Tibial artery (tissue), 4 donors: ENCODE results near the gene ITGA7.

Experiments
- DNase-seq, 2 donors: peaks; one replicate each; pipeline ENCODE4 v3.0.0-alpha.2; 2019
- H3K27ac ChIP-seq, 2 donors: fragments of 200-600 bp; sonication (generic) in 1 of 2; 1 replicate in 1 of 2; 2 replicates in 1 of 2; pipeline ENCODE4 v1.5.1; 2018 to 2019; ENCODE audit warnings: mild to moderate bottlenecking in 1 of 2
- H3K27me3 ChIP-seq, 2 donors: fragments of 200-600 bp; sonication (generic) in 1 of 2; one replicate each; pipeline versions ENCODE4 v1.5.1 to v1.6.0; 2016 to 2019
- H3K36me3 ChIP-seq, 3 donors: fragments of 200-600 bp; sonication (generic) in 2 of 3; one replicate each; pipeline ENCODE4 v1.5.1; 2016 to 2019; ENCODE audit warnings: mild to moderate bottlenecking in 2 of 3
- H3K4me1 ChIP-seq, 4 donors: fragments of 200-600 bp; sonication (generic) in 2 of 4; 1 replicate in 3 of 4; 2 replicates in 1 of 4; pipeline ENCODE4 v1.5.1; 2016 to 2019
- H3K4me3 ChIP-seq, 2 donors: fragments of 200-600 bp; sonication (generic) in 1 of 2; 1 replicate in 1 of 2; 2 replicates in 1 of 2; pipeline ENCODE4 v1.5.1; 2018 to 2019; ENCODE audit warnings: mild to moderate bottlenecking in 2 of 2
- H3K9me3 ChIP-seq, 3 donors: fragments of 200-600 bp; sonication (generic) in 1 of 3; one replicate each; pipeline ENCODE4 v1.5.1; 2016 to 2019
- intact Hi-C: fragments of 100-400 bp; cut with DNase I; formaldehyde crosslinking; loops from one replicate; pipeline ENCODE4 v1.15.0; 2023; ENCODE audit warnings: low total_unique reads
- TF ChIP-seq, protein P1 (sequence below), 2 experiments: fragments of 200-600 bp in 1 of 2; fragments of 450-650 bp in 1 of 2; IDR thresholded peaks; one replicate each; pipeline ENCODE4 v1.5.1; 2017 to 2019; ENCODE audit warnings: antibody characterized with exemption in 2 of 2, mild to moderate bottlenecking in 1 of 2, moderate library complexity in 1 of 2

ITGA7 gene

DNA sequence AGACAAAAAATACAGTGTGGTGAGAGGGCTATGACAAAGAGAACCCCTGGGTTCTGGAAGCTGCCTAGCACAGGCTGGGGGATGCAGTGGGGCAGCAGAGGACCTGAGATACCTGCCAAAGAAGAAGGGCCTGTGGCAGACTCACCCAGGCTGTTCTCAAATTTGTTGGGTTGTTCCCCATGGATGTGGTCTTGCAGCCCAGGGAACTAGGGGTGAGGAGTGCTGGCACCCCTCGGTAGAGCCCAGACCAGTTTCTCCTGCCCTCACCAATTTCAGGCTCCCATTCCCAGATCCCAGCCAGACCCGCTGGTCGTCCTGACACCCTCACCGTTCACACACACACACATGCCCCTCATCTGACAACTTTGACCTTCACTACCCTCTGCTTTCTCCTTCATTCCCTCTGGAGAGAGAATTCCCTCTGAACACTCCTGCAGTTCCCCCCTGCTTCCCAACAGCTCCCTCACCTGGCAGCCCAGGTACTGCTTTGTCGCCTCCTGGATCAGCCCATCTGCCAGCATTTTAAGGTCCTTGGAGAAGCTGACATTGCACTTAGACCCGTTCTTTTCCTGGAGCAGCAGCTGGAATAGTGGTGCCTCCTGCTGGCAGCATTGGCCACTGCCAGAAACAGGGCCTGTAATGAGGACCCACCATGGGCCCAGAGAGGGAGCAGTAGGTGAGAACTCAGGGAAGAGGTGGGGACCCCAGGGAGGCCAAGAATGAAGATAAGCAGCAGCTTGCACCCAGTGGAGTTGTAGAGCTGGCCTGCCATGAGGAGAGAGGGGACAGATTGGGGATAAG lies 29.3 kb upstream of the ITGA7 start:
- Histone ChIP-seq H3K27ac (peak overlapping the region; percentile 71 to 73), H3K36me3 (no peaks in the 10 kb centered on the region), H3K4me3 (no peak overlapping the region), H3K9me3 (no peaks in the 10 kb centered on the region), H3K27me3 (no peaks in the 10 kb centered on the region), H3K4me1 (peaks cover 0 to 15% (median 11%) of the 10 kb centered on the region in 4 donors)
- TF ChIP-seq, protein P1, sequence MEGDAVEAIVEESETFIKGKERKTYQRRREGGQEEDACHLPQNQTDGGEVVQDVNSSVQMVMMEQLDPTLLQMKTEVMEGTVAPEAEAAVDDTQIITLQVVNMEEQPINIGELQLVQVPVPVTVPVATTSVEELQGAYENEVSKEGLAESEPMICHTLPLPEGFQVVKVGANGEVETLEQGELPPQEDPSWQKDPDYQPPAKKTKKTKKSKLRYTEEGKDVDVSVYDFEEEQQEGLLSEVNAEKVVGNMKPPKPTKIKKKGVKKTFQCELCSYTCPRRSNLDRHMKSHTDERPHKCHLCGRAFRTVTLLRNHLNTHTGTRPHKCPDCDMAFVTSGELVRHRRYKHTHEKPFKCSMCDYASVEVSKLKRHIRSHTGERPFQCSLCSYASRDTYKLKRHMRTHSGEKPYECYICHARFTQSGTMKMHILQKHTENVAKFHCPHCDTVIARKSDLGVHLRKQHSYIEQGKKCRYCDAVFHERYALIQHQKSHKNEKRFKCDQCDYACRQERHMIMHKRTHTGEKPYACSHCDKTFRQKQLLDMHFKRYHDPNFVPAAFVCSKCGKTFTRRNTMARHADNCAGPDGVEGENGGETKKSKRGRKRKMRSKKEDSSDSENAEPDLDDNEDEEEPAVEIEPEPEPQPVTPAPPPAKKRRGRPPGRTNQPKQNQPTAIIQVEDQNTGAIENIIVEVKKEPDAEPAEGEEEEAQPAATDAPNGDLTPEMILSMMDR (IDR thresholded peaks at IDR 0.05) = peak; percentile 73 to 74
- peak in 1 of 2 donors; percentile 83 for DNase-seq
- intact Hi-C loops = loop anchor here (5.0 kb wide), 1 partner anchor 55 kb away; a partner anchor contains a TSS

DNA sequence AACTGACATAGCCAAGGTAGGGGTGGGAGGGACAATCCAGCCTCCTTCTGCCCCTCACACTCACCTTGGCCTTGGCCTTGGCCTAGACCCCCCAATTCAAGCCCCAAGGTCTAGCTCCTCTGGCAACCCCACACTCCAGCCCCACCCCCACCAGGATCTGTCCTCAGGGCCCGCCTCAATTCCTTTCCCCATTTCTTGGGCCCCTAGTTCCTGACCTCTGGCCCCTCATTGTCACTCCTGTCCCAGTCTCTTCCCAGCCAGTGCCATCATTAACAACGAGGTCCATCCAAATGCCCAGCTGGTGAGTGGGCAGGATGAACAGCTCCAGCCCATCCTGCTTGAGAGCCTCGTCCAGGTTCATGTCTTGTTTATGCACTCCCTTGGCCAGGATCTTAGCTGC lies 28.4 kb upstream of the ITGA7 start:
- DNase-seq = no peak
- TF ChIP-seq, protein P1 (IDR thresholded peaks at IDR 0.05) = no peak
- no peaks in the 10 kb centered on the region for H3K36me3 ChIP-seq
- H3K27me3 ChIP-seq = no peaks in the 10 kb centered on the region
- H3K27ac ChIP-seq = no peak overlapping the region
- peaks cover 0 to 15% (median 11%) of the 10 kb centered on the region in 4 donors for H3K4me1 ChIP-seq
- intact Hi-C loops = loop anchor here (5.0 kb wide), 1 partner anchor 54 kb away; a partner anchor contains a TSS
- no peaks in the 10 kb centered on the region for H3K9me3 ChIP-seq
- H3K4me3 ChIP-seq = no peak overlapping the region

DNA sequence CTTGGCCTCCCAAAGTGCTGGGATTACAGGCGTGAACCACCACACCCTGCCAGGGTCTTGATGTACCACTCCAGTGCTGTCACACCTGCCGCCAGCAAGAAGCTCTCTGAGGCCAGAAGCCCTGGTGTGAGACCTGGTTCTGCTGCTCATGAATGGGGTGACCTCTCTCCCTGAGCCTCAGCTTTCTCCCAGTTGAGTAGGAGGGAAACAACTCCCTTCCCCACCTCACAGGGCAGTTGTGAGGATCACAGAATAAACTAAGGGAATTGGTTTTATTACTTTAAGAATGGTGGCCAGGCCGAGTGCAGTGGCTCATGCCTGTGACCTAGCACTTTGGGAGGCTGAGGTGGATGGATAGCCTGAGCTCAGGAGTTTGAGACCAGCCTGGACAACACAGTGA lies 26.9 kb upstream of the ITGA7 start:
- no peaks in the 10 kb centered on the region for H3K9me3 ChIP-seq
- DNase-seq = no peak
- H3K4me3 ChIP-seq = no peak overlapping the region
- H3K4me1 ChIP-seq = peaks cover 0 to 28% (median 21%) of the 10 kb centered on the region in 4 donors
- no peaks in the 10 kb centered on the region for H3K27me3 ChIP-seq
- intact Hi-C loops = no loop called here
- no peak overlapping the region for H3K27ac ChIP-seq
- H3K36me3 ChIP-seq = no peaks in the 10 kb centered on the region
- TF ChIP-seq, protein P1 (IDR thresholded peaks at IDR 0.05) = no peak

DNA sequence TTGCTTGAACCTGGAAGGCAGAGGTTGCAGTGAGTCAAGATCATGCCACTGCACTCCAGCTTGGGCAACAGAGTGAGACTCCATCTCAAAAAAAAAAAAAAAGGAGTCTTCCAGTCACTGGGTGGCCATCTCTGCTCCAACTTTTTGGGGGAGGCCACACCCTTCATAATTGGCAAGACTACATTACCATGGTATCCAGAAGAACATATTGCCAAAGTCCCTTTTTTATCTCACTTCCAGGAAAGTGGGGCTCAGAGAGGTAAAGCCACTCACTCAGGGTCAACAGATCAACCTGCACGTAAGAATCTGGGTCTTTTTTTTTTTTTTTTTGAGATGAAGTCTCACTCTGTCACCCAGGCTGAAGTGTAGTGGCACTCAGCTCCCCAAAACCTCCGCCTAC lies 26.2 kb upstream of the ITGA7 start:
- TF ChIP-seq, protein P1 (IDR thresholded peaks at IDR 0.05) = no peak
- Histone ChIP-seq H3K27me3 (no peaks in the 10 kb centered on the region), H3K36me3 (no peaks in the 10 kb centered on the region), H3K4me1 (peaks cover 0 to 28% (median 21%) of the 10 kb centered on the region in 4 donors), H3K9me3 (no peaks in the 10 kb centered on the region), H3K4me3 (no peak overlapping the region), H3K27ac (no peak overlapping the region)
- intact Hi-C loops = no loop called here
- no peak for DNase-seq

DNA sequence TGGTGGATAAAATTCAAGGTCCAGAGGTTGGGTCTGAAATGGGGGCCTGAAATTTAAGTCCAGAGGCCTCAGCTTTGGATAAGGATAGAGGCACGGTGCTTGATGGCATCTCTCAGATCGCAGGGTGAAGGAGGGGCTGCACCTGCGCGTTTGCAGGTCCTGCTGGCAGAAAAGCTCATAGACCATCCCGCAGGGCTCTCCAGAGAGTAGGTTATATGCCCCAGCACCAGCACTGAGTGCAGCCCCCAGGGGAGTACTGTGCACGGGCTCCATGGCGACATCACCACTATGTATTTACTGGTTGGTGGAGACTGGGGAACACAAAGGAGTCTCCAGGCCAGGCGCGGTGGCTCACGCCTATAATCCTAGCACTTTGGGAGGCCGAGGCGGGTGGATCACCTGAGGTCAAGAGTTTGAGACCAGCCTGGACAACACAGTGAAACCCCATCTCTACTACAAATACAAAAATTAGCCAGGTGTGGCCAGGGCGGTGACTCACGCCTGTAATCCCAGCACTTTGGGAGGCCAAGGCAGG lies 25.4 kb upstream of the ITGA7 start:
- TF ChIP-seq, protein P1 (IDR thresholded peaks at IDR 0.05) = no peak
- Histone ChIP-seq H3K4me3 (no peak overlapping the region), H3K27me3 (no peaks in the 10 kb centered on the region), H3K9me3 (no peaks in the 10 kb centered on the region), H3K27ac (no peak overlapping the region), H3K4me1 (peaks cover 0 to 23% (median 18%) of the 10 kb centered on the region in 4 donors), H3K36me3 (no peaks in the 10 kb centered on the region)
- intact Hi-C loops = no loop called here
- peak in 1 of 2 donors; percentile 53 for DNase-seq
